Measurements from ENCODE around the gene CPD.
A peak's percentile ranks its signal among the peaks of the same experiment; 100 is the strongest.

Gene CPD

DNA sequence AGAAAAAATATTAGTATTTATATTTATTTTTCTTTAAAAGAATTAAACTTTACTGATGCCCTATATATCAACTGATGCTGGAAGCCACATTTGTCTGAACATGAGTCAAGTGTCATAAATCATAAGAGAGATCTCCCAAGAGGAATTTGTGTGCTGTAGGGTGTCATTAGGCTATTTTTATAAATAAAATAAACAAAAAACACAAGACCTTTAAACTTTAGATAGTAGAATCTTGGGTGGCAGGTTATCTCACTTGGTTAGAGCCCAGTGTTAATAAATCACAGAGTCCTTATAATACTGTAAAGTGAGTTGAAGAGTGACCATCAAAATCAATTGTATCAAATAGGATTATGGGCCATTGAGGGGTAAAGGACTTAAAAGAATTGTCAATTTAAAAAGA, 21.3 kb upstream of the CPD start:
- no peak for DNase-seq

DNA sequence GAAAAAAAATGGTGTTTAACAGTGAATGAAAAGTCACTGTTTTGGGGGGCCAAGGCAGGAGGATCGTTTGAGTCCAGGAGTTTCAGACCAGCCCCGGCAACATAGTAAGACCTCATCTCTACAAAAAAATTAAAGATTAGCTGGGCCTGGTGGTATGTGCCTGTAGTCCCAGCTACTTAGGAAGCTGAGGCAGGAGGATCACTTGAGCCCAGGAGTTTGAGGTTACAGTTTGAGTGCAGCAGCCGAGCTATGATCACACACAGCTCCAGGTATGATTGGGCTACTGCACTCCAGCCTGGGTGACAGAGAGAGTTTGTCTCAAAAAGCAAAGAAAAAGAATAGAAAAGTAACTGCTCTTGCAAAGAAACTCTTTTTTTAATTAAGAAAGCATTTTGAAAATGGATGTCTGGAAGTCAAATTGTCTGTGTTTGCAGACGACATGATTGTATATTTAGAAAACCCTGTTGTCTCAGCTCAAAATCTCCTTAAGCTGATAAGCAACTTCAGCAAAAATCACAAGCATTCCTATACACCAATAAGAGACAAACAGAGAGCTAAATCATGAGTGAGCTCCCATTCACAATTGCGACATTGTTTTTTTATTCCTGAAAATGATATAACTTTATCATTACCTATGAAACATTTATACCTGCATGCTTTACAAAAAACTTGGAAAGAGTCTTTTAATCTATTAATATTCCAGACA, 20.5 kb upstream of the CPD start:
- DNase-seq: no peak

DNA sequence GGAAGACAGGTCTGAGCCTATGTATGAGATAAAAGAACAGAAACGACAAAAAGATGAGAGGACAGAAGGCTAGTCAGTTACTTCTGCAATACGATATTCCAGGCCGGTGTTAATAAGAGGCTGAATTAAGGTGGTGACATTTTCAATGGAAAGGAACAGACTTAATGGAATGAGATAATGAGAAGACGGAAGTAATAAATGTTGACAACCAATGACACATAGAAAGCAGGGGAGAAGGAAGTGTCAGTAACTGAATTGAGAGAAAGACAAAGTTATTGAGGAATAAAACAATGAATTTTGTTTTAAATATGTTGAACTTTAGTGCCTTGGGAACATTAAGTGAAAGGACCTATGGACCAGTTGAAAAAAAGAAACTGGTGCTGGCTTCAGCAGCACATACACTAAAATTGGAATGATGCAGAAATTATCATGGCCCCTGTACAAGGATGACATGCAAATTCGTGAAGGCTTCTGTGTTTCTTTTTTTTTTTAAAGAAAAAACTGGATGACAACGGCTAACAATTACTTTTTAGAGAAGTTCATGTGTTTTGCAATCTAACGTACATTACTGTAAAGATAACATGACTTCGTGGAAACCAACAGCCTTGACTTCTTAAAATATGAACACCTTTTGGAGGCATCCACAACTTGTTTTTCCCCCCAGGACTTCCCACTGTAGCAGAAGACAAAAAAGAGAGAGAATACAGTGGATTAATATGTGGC, 18.5 kb upstream of the CPD start:
- DNase-seq: no peak

DNA sequence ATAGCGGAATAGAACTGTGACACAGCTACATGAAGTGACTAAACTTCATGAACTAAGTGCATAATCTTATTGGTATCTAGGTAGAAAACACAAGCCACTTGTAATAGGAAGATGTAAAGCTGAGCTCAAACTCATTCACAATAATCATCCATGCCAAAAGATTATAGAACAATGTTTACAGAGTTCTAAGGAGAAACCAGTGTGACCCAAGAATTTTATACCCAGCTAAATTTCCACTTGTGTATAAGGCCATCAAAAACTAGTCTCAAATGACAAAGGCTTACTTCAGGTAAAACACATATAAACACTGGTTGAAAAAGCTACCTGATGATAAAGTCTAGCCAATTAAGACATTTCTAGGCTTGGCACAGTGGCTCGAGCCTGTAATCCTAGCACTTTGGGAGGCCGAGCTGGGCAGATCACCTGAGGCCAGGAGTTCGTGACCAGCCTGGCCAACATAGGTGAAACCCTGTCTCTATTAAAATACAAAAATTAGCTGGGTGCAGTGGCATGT, 16.9 kb upstream of the CPD start:
- DNase-seq: no peak

DNA sequence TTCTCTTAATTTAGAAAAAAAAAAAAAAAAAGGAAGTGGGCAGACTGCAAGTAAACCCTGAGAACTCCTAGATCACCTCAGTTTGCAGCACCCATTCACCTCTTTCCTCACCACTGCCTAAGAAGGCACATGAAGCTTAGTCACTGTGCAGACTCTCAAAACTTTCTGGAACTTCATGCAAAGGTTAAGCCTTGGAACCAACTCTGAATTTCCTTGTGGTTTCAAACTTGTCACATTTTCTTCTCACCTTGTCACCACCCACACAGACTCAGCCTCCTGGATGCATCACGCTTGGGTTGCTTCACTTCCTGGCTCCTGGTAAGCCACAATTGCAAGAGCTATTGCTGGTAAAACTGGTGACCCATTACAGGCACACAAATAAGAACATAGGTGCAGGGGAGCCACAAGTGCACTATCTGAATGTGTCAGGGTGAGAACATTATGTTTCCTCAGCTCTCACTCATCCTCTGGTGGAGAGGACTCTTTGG, 15.0 kb upstream of the CPD start:
- no peak for DNase-seq

DNA sequence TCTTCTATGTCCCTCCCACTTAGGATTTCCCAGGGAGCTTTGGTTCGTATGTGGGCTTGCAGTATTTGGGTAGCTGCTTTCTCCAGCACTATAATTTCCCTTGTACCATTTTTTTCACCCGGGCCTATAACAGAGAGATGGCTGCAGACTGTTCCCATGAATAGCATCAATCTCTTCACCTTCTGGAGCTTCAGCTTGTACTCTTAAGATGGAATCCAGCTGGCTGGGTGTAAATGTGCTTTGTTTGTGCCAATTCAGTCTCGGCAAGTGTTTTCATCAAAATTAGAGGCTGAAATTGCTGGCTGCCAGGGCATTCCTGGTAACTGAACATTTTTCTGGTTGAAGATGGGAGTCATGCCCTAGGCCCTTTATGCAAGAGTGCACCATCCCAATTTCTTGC, 12.2 kb upstream of the CPD start:
- no peak for DNase-seq

DNA sequence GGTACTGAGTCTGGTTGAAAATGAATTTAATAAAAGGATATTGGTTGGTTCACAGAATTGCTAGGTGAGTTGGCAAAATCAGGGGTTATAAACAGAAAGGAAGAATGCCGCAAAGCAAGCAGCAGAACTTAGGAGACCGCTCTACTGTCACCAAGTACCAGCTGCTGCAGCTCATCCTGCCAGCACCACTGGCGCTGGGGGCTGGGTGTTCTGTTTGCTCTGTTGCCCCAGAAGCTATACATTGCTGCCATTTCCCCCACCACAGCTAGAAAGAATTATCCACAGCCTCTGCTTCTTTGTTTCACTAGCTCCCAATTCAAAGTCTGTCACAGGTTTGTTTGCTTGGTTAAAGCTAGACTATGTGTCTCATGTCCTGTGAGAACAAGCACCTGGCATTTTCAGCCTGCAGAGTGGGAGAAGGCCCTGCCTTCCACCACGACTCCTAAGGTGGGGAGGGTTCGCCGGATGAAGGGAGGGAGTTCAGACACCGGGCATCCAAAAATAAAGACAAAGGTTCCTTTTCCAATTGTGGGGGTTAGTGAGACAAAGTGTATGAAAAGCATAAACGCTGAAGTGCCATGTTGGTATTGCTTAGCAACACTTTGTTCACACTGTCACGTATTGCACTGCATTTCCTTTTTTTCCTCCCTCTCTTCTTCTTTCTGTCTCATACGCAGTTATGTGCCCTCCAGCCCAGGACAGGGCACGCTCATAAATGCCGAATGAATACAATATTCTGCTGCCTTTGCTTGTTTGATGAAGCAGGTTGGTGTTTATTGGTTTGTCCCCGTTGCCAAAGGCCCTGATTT, 9.6 kb upstream of the CPD start:
- peak; percentile 64 for DNase-seq

DNA sequence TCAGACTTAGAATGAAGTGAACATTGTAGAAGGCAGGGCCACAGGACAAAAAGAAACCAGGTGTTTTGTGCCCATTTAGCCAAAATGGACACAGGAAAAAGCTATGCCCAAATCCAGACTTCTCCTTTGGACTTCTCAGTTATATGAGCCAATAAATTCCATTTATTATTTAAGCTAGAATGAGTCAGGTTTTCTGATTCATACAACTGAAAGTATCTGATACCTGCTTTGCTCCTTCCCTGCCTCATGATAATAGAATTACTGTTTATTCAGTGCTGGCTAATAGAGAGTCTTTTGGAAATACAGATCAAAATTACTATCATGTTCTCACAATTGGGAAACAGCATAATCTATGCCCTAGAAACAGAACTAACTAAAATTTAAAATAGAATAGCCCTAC, 8.7 kb upstream of the CPD start:
- no peak for DNase-seq

DNA sequence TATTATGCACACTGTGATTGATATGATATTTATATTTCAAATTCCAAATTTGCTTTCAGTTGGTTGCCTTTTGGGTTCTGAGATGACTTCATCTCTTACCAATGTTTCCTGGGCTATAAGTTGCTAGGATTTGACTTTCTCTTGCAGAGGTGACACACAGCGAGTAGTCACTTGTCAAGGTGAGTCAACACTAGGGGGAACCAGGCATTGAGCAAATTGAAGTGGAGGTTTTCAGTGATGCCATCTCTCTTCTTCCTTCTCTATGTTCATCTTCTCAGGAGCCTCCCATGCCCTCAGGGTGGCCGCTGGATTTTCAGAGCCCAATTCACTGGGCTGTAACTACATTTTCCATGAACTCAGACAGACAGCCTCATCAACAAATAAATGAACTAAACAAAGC, 6.0 kb upstream of the CPD start:
- no peak for DNase-seq

DNA sequence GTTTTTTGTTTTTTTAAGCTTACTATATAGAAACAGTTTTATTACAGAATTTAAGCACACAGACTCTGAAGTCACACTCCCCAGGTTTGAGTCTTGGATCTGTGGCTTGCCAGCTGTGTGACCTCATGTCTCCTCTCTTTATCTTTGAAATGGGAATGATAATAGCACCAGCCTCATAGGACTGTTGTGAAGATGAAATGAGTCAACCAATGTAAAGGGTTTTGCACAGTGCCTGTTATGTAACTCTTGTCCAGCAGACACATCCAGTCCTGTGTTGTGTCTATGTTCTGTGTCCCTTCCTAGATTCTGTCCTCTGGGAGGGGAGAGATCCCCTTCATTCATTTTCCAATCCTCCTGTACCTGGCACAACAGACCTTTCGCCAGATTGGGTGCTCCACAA, 3.1 kb upstream of the CPD start:
- no peak for DNase-seq

DNA sequence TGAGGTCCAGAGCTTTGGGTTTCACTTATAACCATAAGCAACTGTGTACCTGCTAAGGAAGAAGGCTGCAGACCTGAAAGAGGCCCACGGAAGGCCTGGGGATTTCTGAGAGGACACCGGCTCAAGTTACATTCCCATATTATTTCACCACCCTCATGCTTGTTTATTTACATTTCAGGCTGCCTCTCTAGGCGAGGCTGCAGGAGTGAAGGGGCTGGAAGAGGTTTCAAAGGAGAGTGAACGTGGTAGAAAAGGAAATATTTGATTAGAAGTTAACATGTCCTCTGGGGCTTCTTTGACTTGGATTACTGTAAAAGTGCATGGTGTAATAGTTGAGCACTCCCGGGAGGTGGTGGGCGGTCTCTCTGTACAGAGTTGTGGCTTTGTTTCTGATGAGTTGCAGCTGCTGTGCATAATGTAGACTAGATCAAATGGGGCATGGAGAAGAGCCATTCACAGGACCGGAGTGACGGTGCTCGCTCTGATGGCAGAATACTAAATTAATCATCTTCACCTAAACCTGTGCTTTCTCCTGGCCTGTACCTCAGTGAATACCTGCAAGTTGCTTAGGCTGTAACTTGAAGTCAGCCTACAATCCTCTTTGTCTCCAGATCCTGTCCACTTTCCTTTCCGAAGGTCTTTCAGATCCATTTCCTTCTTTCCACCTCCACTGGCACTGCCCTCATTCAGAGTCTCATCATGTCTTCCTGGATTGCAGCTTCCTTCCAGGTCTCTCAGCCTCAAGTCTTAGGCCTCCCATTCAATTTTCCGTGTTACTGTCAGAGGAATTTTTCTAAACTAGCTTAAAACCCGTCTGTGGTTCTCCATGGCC, 1.9 kb upstream of the CPD start:
- peak; percentile 99 for DNase-seq

DNA sequence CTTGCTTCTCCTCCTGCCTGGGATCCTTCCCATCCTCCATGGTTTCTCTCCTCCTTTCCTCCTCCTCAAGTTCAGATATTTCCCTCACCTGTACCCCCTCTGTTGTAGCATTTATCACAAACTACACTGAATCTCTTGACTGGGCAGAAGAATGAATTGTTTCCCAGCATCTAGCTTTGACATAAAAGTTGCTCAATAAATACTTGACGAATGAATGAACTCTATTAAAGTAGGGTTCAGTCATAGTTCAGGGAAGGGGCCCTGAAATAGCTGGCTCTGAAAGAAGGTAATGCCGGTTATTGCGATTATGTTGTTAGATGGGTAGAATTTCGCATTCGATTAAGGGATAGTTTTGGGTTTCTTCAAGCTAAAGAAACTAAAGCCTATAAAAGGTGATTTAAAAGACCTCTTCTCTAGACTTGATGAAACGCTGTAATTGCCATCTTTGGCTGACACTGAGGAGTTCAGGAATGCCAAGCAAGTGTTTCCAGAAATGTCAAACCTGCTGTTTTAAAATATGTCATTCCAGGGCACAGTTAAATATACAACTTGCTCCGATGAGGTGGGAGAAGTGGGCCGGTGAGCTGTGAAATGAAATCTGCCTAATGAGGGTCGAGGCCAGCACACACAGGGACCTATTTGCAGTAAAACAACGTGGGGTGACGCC, 1.0 kb upstream of the CPD start:
- DNase-seq: no peak

DNA sequence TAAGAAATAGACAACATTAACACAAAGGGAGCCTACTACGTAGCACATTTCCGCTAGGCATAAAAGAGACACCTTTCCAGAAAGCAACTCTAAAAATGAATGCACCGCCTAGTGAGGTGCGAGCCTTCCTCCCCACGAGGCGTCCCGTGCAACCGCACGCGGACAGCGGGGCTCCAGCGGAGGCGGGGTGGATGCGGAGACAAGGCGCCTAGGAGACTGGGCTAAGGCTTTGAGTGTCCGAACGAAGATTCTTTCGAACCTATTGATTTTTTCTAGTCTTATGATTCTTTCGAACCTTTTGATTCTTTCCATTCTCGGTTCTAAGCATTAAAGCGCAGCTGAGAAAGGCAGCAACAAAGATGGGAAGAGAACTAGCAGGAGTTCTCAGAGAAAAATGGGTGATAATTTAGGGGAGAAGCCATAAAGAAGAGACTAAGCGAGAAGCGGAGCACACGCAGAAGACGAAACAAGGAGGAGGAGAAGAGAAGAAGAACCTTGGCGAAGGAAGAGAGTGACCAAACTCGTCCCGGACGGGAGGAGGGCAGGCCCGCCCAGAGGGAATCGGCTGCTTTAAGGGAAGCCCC, 394 bp upstream of the CPD start:
- peak; percentile 78 for DNase-seq

DNA sequence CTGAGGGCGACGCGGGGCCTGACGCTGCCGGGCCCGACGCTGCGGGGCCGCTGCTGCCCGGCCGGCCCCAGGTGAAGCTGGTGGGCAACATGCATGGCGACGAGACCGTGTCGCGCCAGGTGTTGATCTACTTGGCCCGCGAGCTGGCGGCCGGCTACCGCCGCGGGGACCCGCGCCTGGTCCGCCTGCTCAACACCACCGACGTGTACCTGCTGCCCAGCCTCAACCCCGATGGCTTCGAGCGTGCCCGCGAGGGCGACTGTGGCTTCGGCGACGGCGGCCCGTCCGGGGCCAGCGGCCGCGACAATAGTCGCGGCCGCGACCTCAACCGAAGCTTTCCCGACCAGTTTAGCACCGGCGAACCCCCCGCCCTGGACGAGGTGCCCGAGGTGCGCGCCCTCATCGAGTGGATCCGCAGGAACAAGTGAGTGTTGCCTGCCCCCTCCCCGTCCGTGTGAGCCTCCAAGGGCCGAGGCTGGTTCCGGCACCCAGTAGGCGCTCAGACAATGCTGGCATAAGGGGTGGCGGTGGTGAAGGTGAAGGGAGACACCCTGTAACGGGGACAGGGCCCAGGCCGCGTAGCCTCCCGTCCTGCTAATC, 676 bp downstream of the CPD start:
- DNase-seq: no peak

DNA sequence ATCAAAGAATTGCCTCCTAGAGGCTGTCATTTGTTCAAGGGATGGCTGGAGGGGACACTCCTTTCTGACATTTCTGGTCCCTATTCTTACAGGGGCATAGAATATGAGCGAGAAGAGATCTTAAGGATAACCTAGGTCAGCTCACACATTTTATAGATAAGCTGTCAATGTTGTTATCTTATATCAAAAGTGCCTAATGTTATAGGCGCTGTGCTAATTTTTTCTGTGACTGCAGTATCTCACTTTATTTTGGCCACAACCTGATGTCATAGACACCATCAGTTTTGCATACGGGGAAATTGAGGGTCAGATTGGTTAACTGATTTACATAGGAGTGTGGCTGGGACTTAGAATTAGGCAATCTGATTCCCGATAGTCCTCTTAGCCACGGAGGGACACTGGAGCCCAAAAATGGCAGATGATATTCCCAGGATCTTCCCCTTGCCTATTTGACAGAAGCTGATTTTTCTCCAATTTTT, 1.2 kb downstream of the CPD start:
- DNase-seq: peak; percentile 23

DNA sequence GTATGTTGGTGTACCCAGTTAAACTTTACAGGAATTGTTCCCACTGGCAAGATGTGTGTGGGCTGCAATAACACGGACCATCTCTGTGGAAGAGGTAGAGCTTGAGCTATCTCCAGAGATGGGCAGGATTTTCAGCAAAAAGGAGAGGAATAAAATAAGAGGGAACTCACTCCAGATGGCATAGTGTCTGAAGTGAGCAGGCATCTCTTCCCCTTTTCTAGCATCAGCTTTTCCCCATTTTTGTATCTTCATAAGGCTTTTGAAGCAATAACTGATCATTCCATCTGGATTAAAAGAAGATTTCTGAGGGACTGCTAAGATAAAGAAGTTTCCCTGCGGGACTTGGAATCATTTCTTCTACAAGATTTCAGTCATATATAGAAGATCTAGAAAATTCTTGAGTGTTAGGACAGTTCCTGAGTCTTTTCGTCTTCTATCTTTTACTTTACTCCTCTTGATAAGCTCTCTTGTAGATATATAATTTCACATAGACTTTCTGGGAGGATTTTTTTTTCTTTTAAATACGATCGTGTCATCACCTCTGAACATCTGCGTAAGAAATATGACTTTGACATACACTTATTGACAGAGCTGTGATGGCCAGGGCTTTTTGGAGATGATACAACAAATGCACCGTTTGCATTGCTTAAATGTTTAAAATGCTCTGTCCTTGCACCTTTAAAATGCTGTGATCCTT, 2.1 kb downstream of the CPD start:
- no peak for DNase-seq

DNA sequence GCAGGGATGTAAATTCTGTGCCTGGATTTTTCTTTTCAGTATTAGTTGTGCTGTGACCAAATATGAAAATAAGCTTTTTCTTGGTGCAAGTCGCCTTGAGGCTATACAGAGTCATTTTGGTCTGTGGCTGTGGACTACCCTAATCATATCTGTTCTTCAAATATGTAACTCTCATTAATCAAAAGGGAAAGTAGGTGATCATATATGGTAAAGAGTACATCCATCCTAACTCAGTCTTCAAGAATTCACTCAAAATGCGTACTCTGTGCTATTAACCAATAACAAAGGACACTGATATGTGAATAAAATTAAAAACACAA, 2.6 kb downstream of the CPD start:
- DNase-seq: no peak

DNA sequence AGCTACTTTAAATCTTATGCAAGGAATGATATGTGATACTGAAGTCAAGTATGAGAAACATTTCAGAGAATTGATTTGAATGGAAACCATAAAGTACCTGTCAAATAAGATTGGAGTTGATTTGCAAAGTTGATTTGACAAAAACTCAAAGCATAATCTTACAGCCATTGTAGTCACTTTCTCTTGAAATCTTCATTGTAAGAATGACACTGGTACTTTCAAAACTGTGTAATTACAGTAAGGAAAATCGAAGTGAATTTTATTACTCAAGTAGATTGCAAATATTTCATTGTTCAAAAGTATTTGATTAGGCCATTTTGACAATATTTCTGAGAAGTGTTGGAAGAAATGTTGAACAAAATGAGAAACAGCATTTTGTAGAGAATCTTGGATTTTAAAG, 3.6 kb downstream of the CPD start:
- DNase-seq: no peak

DNA sequence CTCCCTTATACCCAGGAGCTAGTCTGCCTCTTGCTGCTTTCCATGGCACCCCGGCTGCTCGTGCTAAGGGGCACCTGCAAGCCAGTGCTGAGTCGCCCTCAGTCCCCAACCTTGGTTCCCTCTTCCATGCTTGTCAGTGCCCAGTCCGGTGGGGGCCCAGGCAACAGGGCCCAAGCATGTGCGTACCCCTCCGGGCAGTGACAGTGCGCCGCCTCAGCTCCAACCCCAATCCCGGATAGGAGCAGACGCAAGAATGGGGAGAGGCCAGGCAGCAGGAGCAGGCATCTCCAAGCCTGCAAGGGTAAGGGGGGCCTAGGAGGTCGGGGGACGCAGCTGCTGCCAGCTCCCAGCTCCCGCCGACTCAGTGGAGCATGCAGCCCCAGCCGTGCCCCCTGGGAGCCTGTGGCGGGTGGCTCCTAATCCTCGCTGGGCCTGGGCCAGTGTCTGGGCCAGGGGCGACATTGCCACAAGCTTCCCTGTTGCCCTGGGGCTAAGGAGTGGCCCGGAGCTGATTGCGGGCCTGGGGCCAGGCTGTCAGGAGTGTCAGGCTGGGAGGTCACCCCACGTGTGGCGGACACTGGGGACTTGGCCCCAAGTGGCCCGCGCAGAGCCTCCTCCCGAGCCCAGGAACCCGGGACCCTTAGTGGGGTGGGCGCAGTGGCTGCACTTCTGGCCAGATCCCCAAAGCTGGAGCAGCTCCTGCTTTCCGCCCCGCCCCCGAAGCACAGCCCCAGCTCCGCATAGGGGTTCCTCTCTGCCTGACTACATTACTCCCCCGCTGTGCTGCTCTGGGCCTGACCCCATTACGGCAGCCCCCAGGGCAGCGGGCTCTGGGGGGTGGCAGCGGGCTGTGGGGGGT, 9.8 kb downstream of the CPD start:
- no peak for DNase-seq
